Measurements from ENCODE around the gene AGBL4. TPM values are rescaled to one million over a fixed set of nuclear protein-coding genes. Genes with fewer than 3 reads are reported as not detected.

AGBL4 gene
- total RNA-seq, 2 donors from 2014 or later: 0.40 to 5.5 TPM

- no peak overlapping the region for H3K4me3 ChIP-seq (ENCODE audit: low read length)
These were observed 1414.9 kb downstream of the AGBL4 start for GRCh38 chr1:48608882-48609281.

GRCh38 chr1:48603222-48603621 is 1420.5 kb downstream of the AGBL4 start:
- Mint-ChIP-seq H3K9me3 (no peaks in the 10 kb centered on the region), H3K4me3 (no peak overlapping the region), H3K27me3 (ENCODE audit: insufficient read depth) (no peaks in the 10 kb centered on the region), H3K27ac (no peak overlapping the region), H3K4me1 (no peaks in the 10 kb centered on the region), H3K36me3 (ENCODE audit: low read depth) (no peaks in the 10 kb centered on the region)
- H3K9me3 ChIP-seq (ENCODE audit: control insufficient read depth, low read length): no peaks in the 10 kb centered on the region
- H3K4me3 ChIP-seq (ENCODE audit: low read length): no peak overlapping the region
- TF ChIP-seq CTCF (conservative IDR thresholded peaks at IDR 0.05): no peak
- DNase-seq: no peak
- H3K4me1 ChIP-seq (ENCODE audit: control insufficient read depth, insufficient read depth, low read length): no peaks in the 10 kb centered on the region
- peaks cover 8% of the 10 kb centered on the region for H3K27me3 ChIP-seq (ENCODE audit: control insufficient read depth, insufficient read depth, low read length, poor library complexity, severe bottlenecking)
- no peak overlapping the region for H3K27ac ChIP-seq (ENCODE audit: low read depth, low read length)
- WGBS, 2 experiments (ENCODE audit: insufficient coverage in 1 of 2, insufficient read length in 1 of 2): 83 to 89% methylated on average over 4 to 6 of the region's 6 CpGs
- H3K9ac ChIP-seq (ENCODE audit: extremely low read depth, low read length, poor library complexity, severe bottlenecking): no peak overlapping the region
- no peaks in the 10 kb centered on the region for H3K36me3 ChIP-seq (ENCODE audit: control insufficient read depth, insufficient read depth, low read length)

More at GRCh38 chr1:48608882-48609281, 1414.9 kb downstream of the AGBL4 start:
- no peak for TF ChIP-seq CTCF (conservative IDR thresholded peaks at IDR 0.05)
- Mint-ChIP-seq H3K4me3 (no peak overlapping the region), H3K4me1 (no peaks in the 10 kb centered on the region), H3K9me3 (no peaks in the 10 kb centered on the region), H3K27ac (no peak overlapping the region), H3K36me3 (ENCODE audit: low read depth) (no peaks in the 10 kb centered on the region), H3K27me3 (ENCODE audit: insufficient read depth) (no peaks in the 10 kb centered on the region)
- Histone ChIP-seq H3K9me3 (ENCODE audit: control insufficient read depth, low read length) (no peaks in the 10 kb centered on the region), H3K36me3 (ENCODE audit: control insufficient read depth, insufficient read depth, low read length) (no peaks in the 10 kb centered on the region), H3K27me3 (ENCODE audit: control insufficient read depth, insufficient read depth, low read length, poor library complexity, severe bottlenecking) (peaks cover 8% of the 10 kb centered on the region), H3K4me1 (ENCODE audit: control insufficient read depth, insufficient read depth, low read length) (peaks cover 6% of the 10 kb centered on the region), H3K27ac (ENCODE audit: low read depth, low read length) (no peak overlapping the region), H3K9ac (ENCODE audit: extremely low read depth, low read length, poor library complexity, severe bottlenecking) (no peak overlapping the region)
- DNase-seq: no peak
- 86 to 88% methylated on average over 3 to 4 of the region's 4 CpGs for WGBS, 2 experiments (ENCODE audit: insufficient coverage in 1 of 2, insufficient read length in 1 of 2)

GRCh38 chr1:48602349-48602748 is 1421.4 kb downstream of the AGBL4 start:
- Mint-ChIP-seq H3K27me3 (ENCODE audit: insufficient read depth) (no peaks in the 10 kb centered on the region), H3K36me3 (ENCODE audit: low read depth) (no peaks in the 10 kb centered on the region), H3K27ac (no peak overlapping the region), H3K4me3 (no peak overlapping the region), H3K9me3 (no peaks in the 10 kb centered on the region), H3K4me1 (peaks cover 1% of the 10 kb centered on the region)
- Histone ChIP-seq H3K4me3 (ENCODE audit: low read length) (no peak overlapping the region), H3K4me1 (ENCODE audit: control insufficient read depth, insufficient read depth, low read length) (no peaks in the 10 kb centered on the region), H3K27ac (ENCODE audit: low read depth, low read length) (no peak overlapping the region), H3K9ac (ENCODE audit: extremely low read depth, low read length, poor library complexity, severe bottlenecking) (no peak overlapping the region), H3K27me3 (ENCODE audit: control insufficient read depth, insufficient read depth, low read length, poor library complexity, severe bottlenecking) (peaks cover 8% of the 10 kb centered on the region), H3K9me3 (ENCODE audit: control insufficient read depth, low read length) (no peaks in the 10 kb centered on the region), H3K36me3 (ENCODE audit: control insufficient read depth, insufficient read depth, low read length) (no peaks in the 10 kb centered on the region)
- TF ChIP-seq CTCF (conservative IDR thresholded peaks at IDR 0.05): no peak
- DNase-seq: no peak
- WGBS, 2 experiments (ENCODE audit: insufficient coverage in 1 of 2, insufficient read length in 1 of 2): 86 to 96% methylated on average over 3 to 4 of the region's 4 CpGs
